MCF 10A (cell line): ENCODE measurements around the gene OR56A5. TPM values are rescaled to one million over a fixed set of nuclear protein-coding genes. Genes with fewer than 3 reads are reported as not detected.

Source experiments
- BruUV-seq: library from RNA; stranded (reverse); fragments of 400-500 nt; replicated peaks from 2 replicates; lab custom pipeline; 2021; lab: Mats Ljungman, UMichigan
- CTCF ChIA-PET: fragments of 300-600 bp; sonication (Branson Sonifier 250); formaldehyde crosslinking; extraction: SDS; loops from one replicate; lab custom pipeline; 2021; ENCODE audit warnings: antibody characterized with exemption, inconsistent platforms; lab: Yijun Ruan, JAX
- POLR2A ChIA-PET: fragments of 300-600, 350-650 bp; sonication (Branson Sonifier 250); formaldehyde crosslinking; extraction: SDS; loops from one replicate; lab custom pipeline; 2020; ENCODE audit warnings: antibody characterized with exemption, inconsistent platforms; lab: Yijun Ruan, JAX
- DNase-seq: peaks from one replicate; pipeline ENCODE4 v3.0.0-alpha.2; 2018; ENCODE audit not compliant: unreplicated experiment
- H3K27ac Mint-ChIP-seq: one replicate; pipeline ENCODE4 v1.8.0; 2022; ENCODE audit warnings: mild to moderate bottlenecking, low read depth, mixed read lengths; ENCODE audit not compliant: unreplicated experiment
- H3K27me3 Mint-ChIP-seq: one replicate; pipeline ENCODE4 v1.8.0; 2022; ENCODE audit warnings: mixed read lengths; ENCODE audit not compliant: insufficient read depth, unreplicated experiment
- H3K36me3 Mint-ChIP-seq: one replicate; pipeline ENCODE4 v1.8.0; 2022; ENCODE audit warnings: mild to moderate bottlenecking, moderate library complexity, mixed read lengths; ENCODE audit not compliant: insufficient read depth, unreplicated experiment
- H3K4me1 Mint-ChIP-seq: one replicate; pipeline ENCODE4 v1.8.0; 2022; ENCODE audit warnings: mixed read lengths; ENCODE audit not compliant: insufficient read depth, unreplicated experiment
- H3K4me3 Mint-ChIP-seq: one replicate; pipeline ENCODE4 v1.8.0; 2022; ENCODE audit warnings: mild to moderate bottlenecking, moderate library complexity, mixed read lengths; ENCODE audit not compliant: unreplicated experiment
- H3K9me3 Mint-ChIP-seq: one replicate; pipeline ENCODE4 v1.8.0; 2022; ENCODE audit warnings: mixed read lengths; ENCODE audit not compliant: unreplicated experiment
- intact Hi-C: fragments of 100-400 bp; cut with micrococcal nuclease; formaldehyde crosslinking; loops from 2 replicates; pipeline ENCODE4 v1.14.1; 2022
- total RNA-seq: library from RNA; stranded (reverse); gene quantifications from 2 replicates; pipeline ENCODE4 v1.2.3, GENCODE V29; 2022
- TF ChIP-seq, protein P1 (sequence below): fragments of 200-600 bp; IDR thresholded peaks from one replicate; pipeline ENCODE4 v1.8.0; 2022; ENCODE audit warnings: antibody characterized with exemption, mild to moderate bottlenecking; ENCODE audit not compliant: unreplicated experiment

Gene OR56A5
- total RNA-seq, 1 experiment from 2014 or later, result not detected

DNA sequence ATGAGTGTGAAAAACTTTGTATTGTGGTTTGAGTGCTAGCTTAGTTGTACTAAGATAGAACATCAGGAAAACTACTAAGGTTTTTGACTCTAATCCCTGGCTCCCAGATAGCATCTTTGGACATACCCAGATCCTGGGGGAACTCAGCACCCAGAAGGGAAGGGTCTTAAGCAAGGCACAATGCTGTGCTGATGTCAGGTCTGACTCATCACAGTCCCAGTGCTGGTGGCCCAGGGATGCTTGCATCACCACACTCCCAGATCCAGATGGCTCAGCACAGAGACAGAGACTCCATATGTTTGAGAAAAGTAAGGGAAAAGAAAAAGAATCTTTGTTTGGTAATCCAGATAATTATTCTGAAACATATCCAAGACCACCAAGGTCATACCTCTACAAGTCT is 44.5 kb downstream of the OR56A5 start:
- Mint-ChIP-seq H3K4me3 (no peak overlapping the region), H3K36me3 (no peaks in the 10 kb centered on the region), H3K27me3 (no peaks in the 10 kb centered on the region), H3K9me3 (peaks cover 24% of the 10 kb centered on the region), H3K4me1 (peaks cover 4% of the 10 kb centered on the region), H3K27ac (no peak overlapping the region)
- BruUV-seq, result no TSS peak
- TF ChIP-seq, protein P1, sequence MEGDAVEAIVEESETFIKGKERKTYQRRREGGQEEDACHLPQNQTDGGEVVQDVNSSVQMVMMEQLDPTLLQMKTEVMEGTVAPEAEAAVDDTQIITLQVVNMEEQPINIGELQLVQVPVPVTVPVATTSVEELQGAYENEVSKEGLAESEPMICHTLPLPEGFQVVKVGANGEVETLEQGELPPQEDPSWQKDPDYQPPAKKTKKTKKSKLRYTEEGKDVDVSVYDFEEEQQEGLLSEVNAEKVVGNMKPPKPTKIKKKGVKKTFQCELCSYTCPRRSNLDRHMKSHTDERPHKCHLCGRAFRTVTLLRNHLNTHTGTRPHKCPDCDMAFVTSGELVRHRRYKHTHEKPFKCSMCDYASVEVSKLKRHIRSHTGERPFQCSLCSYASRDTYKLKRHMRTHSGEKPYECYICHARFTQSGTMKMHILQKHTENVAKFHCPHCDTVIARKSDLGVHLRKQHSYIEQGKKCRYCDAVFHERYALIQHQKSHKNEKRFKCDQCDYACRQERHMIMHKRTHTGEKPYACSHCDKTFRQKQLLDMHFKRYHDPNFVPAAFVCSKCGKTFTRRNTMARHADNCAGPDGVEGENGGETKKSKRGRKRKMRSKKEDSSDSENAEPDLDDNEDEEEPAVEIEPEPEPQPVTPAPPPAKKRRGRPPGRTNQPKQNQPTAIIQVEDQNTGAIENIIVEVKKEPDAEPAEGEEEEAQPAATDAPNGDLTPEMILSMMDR, result no peak
- ChIA-PET POLR2A (no interaction called here), CTCF (no interaction called here)
- intact Hi-C loops, result no loop called here
- peak; percentile 8 for DNase-seq

DNA sequence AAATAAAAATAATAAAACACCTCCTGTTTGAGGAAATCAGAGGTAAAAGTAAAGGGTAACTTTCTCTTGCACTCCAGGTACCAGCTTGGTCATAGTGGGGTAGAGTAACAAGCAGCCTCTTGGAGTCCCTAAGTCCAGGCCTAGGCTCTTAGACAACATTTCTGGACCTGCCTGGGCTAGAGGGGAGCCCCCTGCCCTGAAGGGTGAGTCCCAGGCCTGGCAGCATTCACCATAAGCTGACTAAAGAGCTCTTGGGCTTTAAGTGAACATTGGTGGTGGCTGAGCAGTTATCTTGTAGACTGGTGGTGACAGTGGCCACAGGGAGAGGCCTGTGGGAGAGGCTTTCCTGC is 44.9 kb downstream of the OR56A5 start:
- ChIA-PET CTCF (no interaction called here), POLR2A (no interaction called here)
- no peak overlapping the region for H3K4me3 Mint-ChIP-seq
- H3K4me1 Mint-ChIP-seq, result peaks cover 4% of the 10 kb centered on the region
- H3K27ac Mint-ChIP-seq, result no peak overlapping the region
- no peak for DNase-seq
- H3K9me3 Mint-ChIP-seq, result peaks cover 20% of the 10 kb centered on the region
- intact Hi-C loops, result no loop called here
- no TSS peak for BruUV-seq
- no peaks in the 10 kb centered on the region for H3K27me3 Mint-ChIP-seq
- TF ChIP-seq, protein P1, result no peak
- H3K36me3 Mint-ChIP-seq, result no peaks in the 10 kb centered on the region

DNA sequence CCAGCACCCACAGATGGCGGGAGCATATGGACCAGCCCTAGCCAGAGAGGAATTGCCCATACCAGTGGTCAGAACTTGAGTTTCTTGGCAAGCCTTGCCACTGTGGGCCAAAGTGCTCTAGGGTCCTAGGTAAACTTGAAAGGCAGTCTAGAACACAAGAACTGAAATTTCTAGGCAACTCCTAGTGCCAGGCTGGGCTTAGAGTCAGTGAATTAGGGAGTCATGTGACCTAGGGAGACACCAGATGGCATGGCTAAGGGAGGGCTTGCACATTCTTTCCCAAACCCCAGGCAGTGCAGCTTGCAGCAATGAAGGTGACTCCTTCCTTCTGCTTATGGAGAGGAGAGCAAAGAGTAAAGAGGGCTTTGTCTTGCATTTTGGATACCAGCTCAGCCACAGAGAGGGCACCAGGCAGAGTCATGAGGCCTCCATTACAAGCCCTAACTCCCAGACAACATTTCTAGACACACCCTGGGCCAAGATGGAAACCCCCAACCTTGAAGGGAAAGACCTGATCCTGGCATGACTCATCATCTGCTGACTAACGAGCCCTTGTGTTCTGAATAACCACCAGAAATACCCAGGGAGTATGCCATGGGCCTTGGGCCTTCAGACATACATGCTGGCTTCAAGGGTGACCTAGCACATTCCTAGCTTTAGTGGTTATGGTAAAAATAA is 45.4 kb downstream of the OR56A5 start:
- intact Hi-C loops, result no loop called here
- POLR2A ChIA-PET, result no interaction called here
- no peak overlapping the region for H3K27ac Mint-ChIP-seq
- H3K36me3 Mint-ChIP-seq, result no peaks in the 10 kb centered on the region
- peaks cover 4% of the 10 kb centered on the region for H3K4me1 Mint-ChIP-seq
- CTCF ChIA-PET, result interaction anchor here (0.6 kb wide), 1 partner anchor 932 kb away, joined by 3 read pairs; no protein-coding TSS in a partner anchor
- TF ChIP-seq, protein P1, result no peak
- BruUV-seq, result no TSS peak
- H3K27me3 Mint-ChIP-seq, result no peaks in the 10 kb centered on the region
- no peak overlapping the region for H3K4me3 Mint-ChIP-seq
- DNase-seq, result peak; percentile 63
- peaks cover 16% of the 10 kb centered on the region for H3K9me3 Mint-ChIP-seq

Other genes with a start within 250 kb of the OR56A5 start
- not detected in 2 replicates for gene OR56B1, start 232.0 kb downstream of the OR56A5 start, total RNA-seq
- gene OR52N4, start 214.3 kb downstream of the OR56A5 start, total RNA-seq, result not detected in 2 replicates
- not detected in 2 replicates for gene OR52N5, start 185.1 kb downstream of the OR56A5 start, total RNA-seq
- not detected in 2 replicates for gene OR52N1, start 177.2 kb downstream of the OR56A5 start, total RNA-seq
- not detected in 2 replicates for gene OR52N2, start 159.6 kb downstream of the OR56A5 start, total RNA-seq
- gene OR52E6, start 126.6 kb downstream of the OR56A5 start, total RNA-seq, result not detected in 2 replicates
- gene OR52E8, start 110.8 kb downstream of the OR56A5 start, total RNA-seq, result not detected in 2 replicates
- not detected in 2 replicates for gene OR52E4, start 87.9 kb downstream of the OR56A5 start, total RNA-seq
- gene OR52E5, start 75.3 kb downstream of the OR56A5 start, total RNA-seq, result not detected in 2 replicates
- not detected in 2 replicates for gene OR56A3, start 26.2 kb downstream of the OR56A5 start, total RNA-seq
- gene OR52L1, start 18.5 kb upstream of the OR56A5 start, total RNA-seq, result not detected in 2 replicates
- gene OR56A4, start 38.5 kb upstream of the OR56A5 start, total RNA-seq, result not detected in 2 replicates
- not detected in 2 replicates for gene OR56A1, start 62.3 kb upstream of the OR56A5 start, total RNA-seq
- not detected in 2 replicates for gene OR56B4, start 139.2 kb upstream of the OR56A5 start, total RNA-seq
- not detected in 2 replicates for gene OR52B2, start 201.8 kb upstream of the OR56A5 start, total RNA-seq
- not detected in 2 replicates for gene OR52W1, start 230.7 kb upstream of the OR56A5 start, total RNA-seq
- gene C11orf42, start 237.1 kb upstream of the OR56A5 start, total RNA-seq, result not detected in 2 replicates